Endodermal cell (in vitro differentiated cells): ENCODE data around the gene RALGPS2. TPM values are rescaled to one million over a fixed set of nuclear protein-coding genes. Genes with fewer than 3 reads are reported as not detected.

Experiments
- DNase-seq: peaks from one replicate; pipeline ENCODE4 v3.0.0-alpha.2; 2017
- H3K27ac ChIP-seq: 2 replicates; pipeline ENCODE4 v1.5.1; 2013; ENCODE audit warnings: mild to moderate bottlenecking, low read depth, low read length, moderate library complexity
- H3K27me3 ChIP-seq: 2 replicates; pipeline ENCODE4 v1.6.1; 2013; ENCODE audit warnings: mild to moderate bottlenecking, low read length, moderate library complexity; ENCODE audit not compliant: insufficient read depth, control insufficient read depth, poor library complexity, severe bottlenecking
- H3K36me3 ChIP-seq: 2 replicates; pipeline ENCODE4 v1.7.0; 2013; ENCODE audit warnings: mild to moderate bottlenecking, low read length, moderate library complexity; ENCODE audit not compliant: control insufficient read depth, insufficient read depth
- H3K4me1 ChIP-seq: one replicate; pipeline ENCODE4 v1.7.0; 2013; ENCODE audit warnings: low read length; ENCODE audit not compliant: control insufficient read depth, insufficient read depth
- H3K4me3 ChIP-seq: 2 replicates; pipeline ENCODE4 v1.5.1; 2013; ENCODE audit warnings: mild to moderate bottlenecking, low read length, moderate library complexity
- H3K9ac ChIP-seq: 2 replicates; pipeline ENCODE4 v1.6.1; 2013; ENCODE audit warnings: mild to moderate bottlenecking, low read length, moderate library complexity; ENCODE audit not compliant: poor library complexity, severe bottlenecking; ENCODE audit errors: extremely low read depth
- H3K9me3 ChIP-seq: 2 replicates; pipeline ENCODE4 v1.6.1; 2013; ENCODE audit warnings: mild to moderate bottlenecking, low read length, moderate library complexity; ENCODE audit not compliant: control insufficient read depth
- H3K27ac Mint-ChIP-seq: 2 replicates; pipeline ENCODE4 v1.8.0; 2020; ENCODE audit warnings: mixed read lengths
- H3K27me3 Mint-ChIP-seq: 2 replicates; pipeline ENCODE4 v1.8.0; 2021; ENCODE audit warnings: mild to moderate bottlenecking, mixed read lengths; ENCODE audit not compliant: insufficient read depth
- H3K36me3 Mint-ChIP-seq: 2 replicates; pipeline ENCODE4 v1.8.0; 2020; ENCODE audit warnings: low read depth, mixed read lengths
- H3K4me1 Mint-ChIP-seq: 2 replicates; pipeline ENCODE4 v1.8.0; 2020; ENCODE audit warnings: mixed read lengths
- H3K4me3 Mint-ChIP-seq: 2 replicates; pipeline ENCODE4 v1.8.0; 2020; ENCODE audit warnings: mild to moderate bottlenecking, moderate library complexity, mixed read lengths
- H3K9me3 Mint-ChIP-seq: 2 replicates; pipeline ENCODE4 v1.8.0; 2020; ENCODE audit warnings: mild to moderate bottlenecking, mixed read lengths
- WGBS, 2 experiments: methylation state at CpG; one replicate each; pipeline versions ENCODE4 v1.1.5 to v1.1.7; 2013; ENCODE audit warnings: missing lambda C conversion rate in 2 of 2, mixed read lengths in 1 of 2; ENCODE audit not compliant: insufficient coverage in 1 of 2, insufficient read length in 1 of 2; 5-methylcytosine and 5-hydroxymethylcytosine counted together
- total RNA-seq, 2 donors: library from RNA; stranded (reverse); fragmentation: NEBNext Ultra II Directional in 1 of 2; extraction: Animal tissue kit (Norgen Biotek cat#: 25700) in 1 of 2; gene quantifications; 2 replicates in 1 of 2; 3 replicates in 1 of 2; pipeline ENCODE4 v1.2.1, GENCODE V29; 2021
- TF ChIP-seq, protein P1 (sequence below): fragments of 200-600 bp; sonication (generic); conservative IDR thresholded peaks from 2 replicates; pipeline ENCODE4 v1.5.0; 2021; ENCODE audit warnings: antibody characterized with exemption, mild to moderate bottlenecking

The RALGPS2 gene
- total RNA-seq, 2 donors from 2014 or later, result 56.6 to 73.1 TPM

DNA sequence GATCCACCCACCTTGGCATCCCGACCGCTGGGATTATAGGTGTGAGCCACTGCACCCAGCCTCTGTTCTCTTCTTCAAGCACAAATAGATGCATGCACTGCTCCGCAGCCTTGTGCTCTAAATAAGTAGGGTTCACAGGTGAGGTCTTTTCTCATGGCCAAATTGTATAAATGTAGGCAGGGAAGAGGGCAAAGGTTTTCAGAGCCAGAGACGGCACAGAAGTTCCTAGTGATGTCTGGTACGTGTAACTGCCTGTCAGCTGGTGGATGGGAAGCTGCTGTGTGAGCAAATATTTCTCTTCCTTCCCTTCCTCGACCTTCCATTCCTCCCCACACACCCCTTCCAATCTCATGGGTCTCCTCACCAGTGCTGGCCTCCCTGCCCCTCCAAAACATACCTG is 229.9 kb downstream of the RALGPS2 start:
- WGBS, 2 experiments, result 92 to 100% methylated on average over 3 to 6 of the region's 6 CpGs
- no peaks in the 10 kb centered on the region for H3K27me3 Mint-ChIP-seq
- no peaks in the 10 kb centered on the region for H3K9me3 Mint-ChIP-seq
- Histone ChIP-seq H3K27ac (no peak overlapping the region), H3K9ac (no peak overlapping the region), H3K4me1 (no peaks in the 10 kb centered on the region), H3K27me3 (no peaks in the 10 kb centered on the region), H3K9me3 (no peaks in the 10 kb centered on the region), H3K4me3 (no peak overlapping the region), H3K36me3 (no peaks in the 10 kb centered on the region)
- peaks cover 7% of the 10 kb centered on the region for H3K4me1 Mint-ChIP-seq
- TF ChIP-seq, protein P1, sequence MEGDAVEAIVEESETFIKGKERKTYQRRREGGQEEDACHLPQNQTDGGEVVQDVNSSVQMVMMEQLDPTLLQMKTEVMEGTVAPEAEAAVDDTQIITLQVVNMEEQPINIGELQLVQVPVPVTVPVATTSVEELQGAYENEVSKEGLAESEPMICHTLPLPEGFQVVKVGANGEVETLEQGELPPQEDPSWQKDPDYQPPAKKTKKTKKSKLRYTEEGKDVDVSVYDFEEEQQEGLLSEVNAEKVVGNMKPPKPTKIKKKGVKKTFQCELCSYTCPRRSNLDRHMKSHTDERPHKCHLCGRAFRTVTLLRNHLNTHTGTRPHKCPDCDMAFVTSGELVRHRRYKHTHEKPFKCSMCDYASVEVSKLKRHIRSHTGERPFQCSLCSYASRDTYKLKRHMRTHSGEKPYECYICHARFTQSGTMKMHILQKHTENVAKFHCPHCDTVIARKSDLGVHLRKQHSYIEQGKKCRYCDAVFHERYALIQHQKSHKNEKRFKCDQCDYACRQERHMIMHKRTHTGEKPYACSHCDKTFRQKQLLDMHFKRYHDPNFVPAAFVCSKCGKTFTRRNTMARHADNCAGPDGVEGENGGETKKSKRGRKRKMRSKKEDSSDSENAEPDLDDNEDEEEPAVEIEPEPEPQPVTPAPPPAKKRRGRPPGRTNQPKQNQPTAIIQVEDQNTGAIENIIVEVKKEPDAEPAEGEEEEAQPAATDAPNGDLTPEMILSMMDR, result no peak
- DNase-seq, result no peak
- H3K36me3 Mint-ChIP-seq, result no peaks in the 10 kb centered on the region
- H3K27ac Mint-ChIP-seq, result no peak overlapping the region
- H3K4me3 Mint-ChIP-seq, result no peak overlapping the region

DNA sequence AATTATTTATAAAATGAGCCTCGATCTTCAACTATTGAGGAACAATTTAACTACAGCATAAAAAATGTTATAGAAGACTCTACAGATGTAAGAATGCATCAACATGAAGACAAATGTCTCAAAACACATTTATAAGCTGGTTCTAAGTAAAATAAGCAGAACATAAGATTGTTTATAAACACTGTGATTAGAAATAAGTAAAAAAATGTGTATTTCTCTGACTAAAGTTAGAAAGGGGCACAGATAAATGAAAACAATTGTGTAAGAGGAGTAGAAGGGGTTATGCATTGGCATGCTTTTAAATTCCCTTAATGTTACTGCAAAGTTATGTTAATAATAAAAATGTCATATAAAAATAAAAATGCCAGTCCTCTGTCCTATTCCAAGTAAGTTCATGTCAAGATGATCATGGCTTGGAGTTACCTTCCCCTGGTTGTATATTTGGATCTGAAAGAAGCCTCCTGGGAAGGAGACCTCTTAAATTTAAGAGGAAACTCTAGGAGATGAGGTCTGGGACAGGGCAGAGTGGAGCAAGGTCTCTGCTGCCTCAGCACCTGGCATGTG is 230.4 kb downstream of the RALGPS2 start:
- H3K4me3 Mint-ChIP-seq, result no peak overlapping the region
- no peaks in the 10 kb centered on the region for H3K36me3 ChIP-seq
- no peak overlapping the region for H3K9ac ChIP-seq
- no peaks in the 10 kb centered on the region for H3K9me3 ChIP-seq
- H3K9me3 Mint-ChIP-seq, result no peaks in the 10 kb centered on the region
- H3K27ac ChIP-seq, result no peak overlapping the region
- H3K27me3 ChIP-seq, result no peaks in the 10 kb centered on the region
- DNase-seq, result no peak
- H3K4me1 ChIP-seq, result no peaks in the 10 kb centered on the region
- H3K4me1 Mint-ChIP-seq, result peaks cover 6% of the 10 kb centered on the region
- TF ChIP-seq, protein P1, result no peak
- H3K36me3 Mint-ChIP-seq, result no peaks in the 10 kb centered on the region
- H3K27ac Mint-ChIP-seq, result no peak overlapping the region
- WGBS, 2 experiments, result 100% methylated on average over 1 of the region's 1 CpG; no CpG with 5 or more reads in 1 of the 2 experiments
- no peaks in the 10 kb centered on the region for H3K27me3 Mint-ChIP-seq
- no peak overlapping the region for H3K4me3 ChIP-seq

DNA sequence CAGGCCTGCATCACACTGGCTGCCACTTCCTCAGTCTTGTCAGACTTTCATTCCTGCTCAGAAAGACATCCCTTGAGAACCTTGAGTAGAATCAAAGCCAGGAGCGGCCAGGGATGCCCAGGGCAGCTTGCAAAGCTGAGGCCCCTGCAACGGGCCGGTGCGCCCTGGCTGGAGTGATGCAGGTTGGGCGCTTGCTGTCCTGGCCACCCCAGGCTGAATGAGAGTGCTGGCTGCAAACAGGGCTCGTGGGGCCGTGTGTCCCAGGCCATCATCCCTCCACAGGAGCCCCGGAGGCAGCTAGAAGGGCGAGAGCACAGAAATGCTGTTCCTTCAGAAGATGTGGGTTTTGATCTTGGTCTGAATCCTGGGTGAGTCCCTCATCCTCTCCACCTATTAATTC is 233.4 kb downstream of the RALGPS2 start:
- H3K4me3 Mint-ChIP-seq, result no peak overlapping the region
- no peaks in the 10 kb centered on the region for H3K4me1 Mint-ChIP-seq
- 89 to 93% methylated on average over 6 to 9 of the region's 9 CpGs for WGBS, 2 experiments

More for the DNA sequence above, 233.4 kb downstream of the RALGPS2 start:
- Histone ChIP-seq H3K27ac (no peak overlapping the region), H3K36me3 (no peaks in the 10 kb centered on the region), H3K4me1 (no peaks in the 10 kb centered on the region), H3K9ac (no peak overlapping the region), H3K27me3 (no peaks in the 10 kb centered on the region), H3K4me3 (no peak overlapping the region), H3K9me3 (no peaks in the 10 kb centered on the region)
- H3K36me3 Mint-ChIP-seq, result no peaks in the 10 kb centered on the region
- TF ChIP-seq, protein P1, result no peak
- no peaks in the 10 kb centered on the region for H3K27me3 Mint-ChIP-seq
- peaks cover 5% of the 10 kb centered on the region for H3K9me3 Mint-ChIP-seq
- H3K27ac Mint-ChIP-seq, result no peak overlapping the region
- no peak for DNase-seq
